Lung microvascular endothelial cell (primary cell): ENCODE measurements around the gene SPATC1L. TPM values are rescaled to one million over a fixed set of nuclear protein-coding genes. Genes with fewer than 3 reads are reported as not detected.
"Not testable (repeated sequence)": the region's sequence is repeated elsewhere in the genome, so short reads cannot be mapped to it uniquely, and the experiment has no call there.

Experiments
- DNase-seq, 2 donors: peaks; one replicate each; pipeline versions ENCODE4 v3.0.0 to v3.0.0-alpha.2; 2010; ENCODE audit warnings: low read depth in 2 of 2
- total RNA-seq: library from RNA; depleted of rRNA; stranded (reverse); fragments of >200 nt; gene quantifications from 2 replicates; pipeline ENCODE4 v1.2.1, GENCODE V29; 2014

SPATC1L gene
- total RNA-seq, 1 donor from 2014 or later: 3.6 TPM

- DNase-seq: not testable (repeated sequence)
Observed at GRCh38 chr21:46200877-46201803, 16.9 kb upstream of the SPATC1L start.

GRCh38 chr21:46199436-46200373, 15.4 kb upstream of the SPATC1L start:
- DNase-seq: no peak

DNA sequence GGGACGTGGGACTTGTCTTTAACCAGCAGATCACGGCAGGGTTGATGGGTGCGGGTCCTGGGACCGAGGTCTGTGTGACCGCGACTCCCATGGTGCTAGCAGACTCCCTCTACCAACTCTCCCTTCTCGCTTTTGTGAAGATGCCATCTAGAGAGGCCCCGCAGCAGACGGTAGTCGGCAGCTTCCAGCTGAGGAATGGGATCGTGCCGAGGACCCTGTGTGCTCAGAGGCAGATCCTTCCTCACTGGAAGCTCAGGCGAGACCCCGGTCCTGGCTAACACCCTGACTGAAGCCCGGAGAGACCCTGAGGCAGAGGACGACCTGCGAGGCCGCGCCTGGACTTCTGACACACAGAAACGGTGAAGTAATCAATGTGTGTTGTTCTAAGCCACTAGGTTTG, 12.5 kb upstream of the SPATC1L start:
- DNase-seq: no peak

GRCh38 chr21:46195595-46196195, 11.4 kb upstream of the SPATC1L start:
- no peak for DNase-seq

DNA sequence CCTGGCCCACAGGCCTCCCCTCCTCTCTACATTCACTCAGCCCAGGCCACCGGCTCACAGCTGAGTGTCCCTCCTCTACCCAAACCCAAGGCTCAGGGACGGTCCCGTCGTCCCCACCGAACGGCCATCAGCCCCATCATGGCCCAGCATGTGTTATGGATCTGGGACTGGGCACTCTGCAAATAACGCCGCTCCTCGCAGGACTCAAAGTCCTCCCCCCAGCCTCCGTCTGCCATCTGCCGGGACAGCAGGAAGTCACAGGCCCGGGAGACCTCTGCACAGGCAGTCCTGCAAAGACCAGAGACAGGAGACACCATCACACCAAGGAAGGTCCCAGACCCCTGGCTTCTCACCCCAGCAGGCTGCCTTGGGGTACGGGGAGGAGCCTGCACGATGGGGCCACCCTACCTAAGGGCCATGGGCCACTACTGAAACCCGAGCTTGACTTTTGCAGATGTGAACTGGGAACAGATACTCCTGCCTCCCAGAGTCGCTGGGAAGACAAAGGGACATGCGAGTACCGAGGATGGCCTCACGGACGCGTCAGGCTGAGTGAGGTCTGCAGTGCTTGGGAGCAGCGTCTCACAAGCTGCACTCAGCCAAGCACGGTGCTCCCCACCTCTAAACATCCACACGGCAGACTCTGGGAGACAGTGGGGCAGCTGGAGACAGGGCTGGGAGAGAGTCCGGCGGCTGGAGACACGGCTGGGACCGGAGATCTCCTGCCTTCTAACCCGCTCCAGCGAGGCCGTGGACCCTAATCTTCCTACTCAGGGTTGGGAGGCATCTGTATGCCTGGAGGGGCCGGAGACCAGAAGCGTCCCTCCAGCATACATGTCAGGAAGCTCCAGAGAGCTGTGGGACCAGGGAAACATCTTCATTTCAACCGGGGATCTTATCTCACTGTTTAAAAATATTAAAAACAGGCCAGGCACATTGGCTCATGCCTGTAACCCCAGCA, 10.4 kb upstream of the SPATC1L start:
- no peak for DNase-seq

- DNase-seq: no peak
Observed at GRCh38 chr21:46193829-46194373, 9.6 kb upstream of the SPATC1L start.

- no peak for DNase-seq
Observed at GRCh38 chr21:46191686-46192575, 7.7 kb upstream of the SPATC1L start.

GRCh38 chr21:46191257-46191685, 7.0 kb upstream of the SPATC1L start:
- peak; percentile 55 to 79 for DNase-seq

GRCh38 chr21:46190491-46191131, 6.4 kb upstream of the SPATC1L start:
- DNase-seq: no peak

DNA sequence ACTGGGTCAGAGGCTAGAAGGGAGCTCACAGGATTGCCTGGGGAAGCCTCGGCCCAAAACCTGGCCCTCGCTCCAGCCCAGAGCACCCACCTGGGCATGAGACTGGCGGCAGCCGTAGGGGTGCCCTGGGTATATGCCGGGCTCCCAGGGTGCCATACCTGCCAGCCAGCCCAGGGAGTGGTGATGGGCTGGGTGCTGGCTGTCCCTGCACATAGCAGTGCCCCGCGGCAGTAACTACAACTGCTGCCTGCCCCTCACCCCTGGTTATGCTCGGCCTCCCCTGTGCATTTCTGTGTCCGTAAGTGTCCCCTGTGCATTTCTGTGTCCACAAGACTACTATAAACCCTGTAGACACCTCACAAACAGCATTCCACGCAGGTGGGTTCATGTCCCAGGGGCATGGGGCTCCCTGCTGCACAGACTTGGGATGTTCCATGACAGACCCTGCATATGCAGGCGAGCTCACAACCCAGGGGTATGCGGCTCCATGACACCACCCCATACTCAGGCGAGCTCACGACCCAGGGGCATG, 5.8 kb upstream of the SPATC1L start:
- no peak for DNase-seq

DNA sequence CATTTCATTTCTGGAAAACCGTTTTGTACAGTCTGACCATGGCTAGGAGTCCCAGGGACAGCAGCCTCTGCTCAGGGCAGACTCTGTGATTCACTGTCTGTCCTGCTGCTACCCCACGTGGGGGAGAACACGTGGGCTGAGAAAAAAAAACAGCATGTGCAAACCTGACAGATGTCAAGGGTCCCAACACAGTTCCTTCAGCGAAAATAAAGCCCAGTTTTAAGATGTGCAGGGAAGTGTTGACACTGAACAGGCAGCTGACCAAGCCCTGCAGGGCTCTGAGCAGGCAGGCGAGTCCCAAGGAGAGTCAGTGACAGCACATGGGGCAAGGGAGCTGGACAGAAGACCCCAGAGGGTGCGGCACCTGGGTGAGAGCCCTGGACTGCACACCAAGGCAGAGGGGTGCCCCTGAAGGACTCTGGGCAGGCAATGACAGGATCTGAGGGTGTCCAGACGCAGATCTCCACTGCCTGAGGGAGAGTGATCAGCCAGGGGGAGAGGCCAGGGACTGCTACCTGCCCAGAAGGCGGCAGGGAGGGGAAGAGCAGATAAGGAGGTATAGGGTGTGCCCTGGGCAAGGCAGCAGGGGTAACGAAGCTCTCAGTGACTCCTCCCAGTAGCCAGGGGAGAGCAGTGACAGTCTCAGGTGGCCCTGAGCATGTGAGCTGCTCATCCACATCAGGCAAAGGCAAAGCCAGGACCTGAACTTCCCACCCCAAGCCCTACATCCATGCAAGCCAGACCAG, 5.1 kb upstream of the SPATC1L start:
- DNase-seq: peak; percentile 44 to 55

- DNase-seq: peak; percentile 56 to 85
Observed at GRCh38 chr21:46188226-46189212, 4.3 kb upstream of the SPATC1L start.

DNA sequence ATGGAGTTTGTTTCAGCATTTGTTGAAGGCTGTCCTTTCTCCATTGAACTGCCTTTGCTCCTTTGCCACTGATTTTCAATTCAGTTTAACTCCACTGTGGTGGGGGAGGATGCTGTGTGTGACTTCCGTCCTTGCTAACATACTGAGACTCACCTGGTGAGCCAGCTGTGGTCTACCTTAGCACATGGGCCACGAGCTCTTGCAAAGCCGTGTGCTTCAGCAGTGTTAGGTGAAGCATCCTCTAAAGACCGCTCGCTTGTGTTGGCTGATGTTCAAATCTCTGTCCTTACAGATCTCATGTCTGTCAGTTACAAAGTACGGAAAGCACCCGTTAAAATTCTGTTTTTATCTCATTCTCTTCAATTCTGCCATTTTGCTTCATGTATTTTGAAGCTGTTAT, 3.6 kb upstream of the SPATC1L start:
- no peak for DNase-seq

DNA sequence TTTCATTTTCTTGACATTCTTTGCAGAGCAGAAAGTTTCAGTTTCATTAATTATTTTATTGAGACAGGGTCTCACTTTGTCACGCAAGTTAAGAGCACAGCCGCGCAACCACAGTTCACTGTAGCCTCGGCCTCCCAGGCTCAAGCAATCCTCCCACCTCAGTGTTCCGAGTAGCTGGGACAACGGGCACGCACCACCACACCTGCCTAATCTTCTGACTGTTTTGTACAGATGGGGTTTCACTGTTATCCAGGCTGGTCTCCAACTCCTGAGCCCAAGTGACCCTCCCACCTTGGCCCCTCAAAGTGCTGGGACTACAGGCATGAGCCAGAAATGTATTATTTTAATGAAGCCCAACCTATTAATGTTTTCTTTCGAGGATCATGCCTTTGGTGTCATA, 3.0 kb upstream of the SPATC1L start:
- DNase-seq: no peak

DNA sequence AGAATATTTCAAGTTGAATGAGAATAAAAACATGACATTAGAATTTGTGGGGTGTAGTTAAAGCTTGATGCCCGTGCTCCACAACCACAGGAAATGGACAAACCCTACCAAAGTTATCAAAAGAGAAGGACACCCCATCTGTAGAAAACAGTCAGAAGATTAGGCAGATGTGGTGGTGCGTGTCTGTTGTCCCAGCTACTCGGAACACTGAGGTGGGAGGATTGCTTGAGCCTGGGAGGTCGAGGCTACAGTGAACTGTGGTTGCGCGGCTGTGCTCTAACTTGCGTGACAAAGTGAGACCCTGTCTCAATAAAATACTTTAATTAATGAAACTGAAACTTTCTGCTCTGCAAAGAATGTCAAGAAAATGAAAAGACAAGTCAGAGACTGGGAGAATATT, 1.5 kb upstream of the SPATC1L start:
- DNase-seq: no peak
